ENCODE measurements around the gene MYO10. TPM values are rescaled to one million over a fixed set of nuclear protein-coding genes. Genes with fewer than 3 reads are reported as not detected.

Gene MYO10
- total and polyA plus RNA-seq, 2 donors (not counting 3 experiments of a cell fraction or from before 2014, with no cell fraction given), result 36.0 to 148 TPM

- peaks cover 33% of the 10 kb centered on the region for H3K79me2 ChIP-seq (ENCODE audit: control insufficient read depth, insufficient read depth, low read length)
- no TSS peak for BruUV-seq (replicated peaks)
- no peaks in the 10 kb centered on the region for H3K9me3 ChIP-seq (replicated peaks; ENCODE audit: control insufficient read depth, insufficient read depth, low read length)
- H3K4me1 ChIP-seq (ENCODE audit: control insufficient read depth, extremely low read depth, insufficient read depth, low read length), result peaks cover 34% of the 10 kb centered on the region
- no peak overlapping the region for H3K4me3 ChIP-seq (replicated peaks in 1 of 3; ENCODE audit: insufficient read depth in 1 of 3, low read depth in 1 of 3, low read length in 3 of 3)
- FAIRE-seq (no peak), DNase-seq (ENCODE audit: low read depth, low spot score) (no peak)
- TF ChIP-seq POLR2A (IDR thresholded peaks at IDR 0.05; ENCODE audit: low read depth, low read length) (no peak), JUN (IDR thresholded peaks at IDR 0.05; ENCODE audit: borderline replicate concordance, insufficient read depth, insufficient read length, low read depth) (no peak), CTCF (IDR thresholded peaks at IDR 0.05; ENCODE audit: extremely low read depth in 1 of 2, insufficient read depth in 1 of 2, low read depth in 1 of 2, low read length in 2 of 2) (no peak)
- intact Hi-C loops (cut with micrococcal nuclease), result no loop called here
- no peak overlapping the region for H3K27ac ChIP-seq (ENCODE audit: insufficient read depth, low read depth, low read length)
- no peaks in the 10 kb centered on the region for H3K27me3 ChIP-seq (ENCODE audit: control insufficient read depth in 2 of 2, insufficient read depth in 2 of 2, low read length in 2 of 2)
- no peak overlapping the region for H3K9ac ChIP-seq (replicated peaks; ENCODE audit: extremely low read depth, insufficient read depth, low read length)
- peaks cover 0 to 2% of the 10 kb centered on the region in 2 experiments for H3K36me3 ChIP-seq (ENCODE audit: control insufficient read depth in 2 of 2, extremely low read depth in 1 of 2, insufficient read depth in 2 of 2, low read length in 2 of 2)
- ChIA-PET CTCF (no interaction called here), POLR2A (no interaction called here)
- H4K20me1 ChIP-seq (replicated peaks; ENCODE audit: control insufficient read depth, extremely low read depth, insufficient read depth, low read length), result no peaks in the 10 kb centered on the region
- no peaks in the 10 kb centered on the region for H3K9me1 ChIP-seq (replicated peaks; ENCODE audit: control insufficient read depth, extremely low read depth, insufficient read depth, low read length)
- H3K4me2 ChIP-seq (ENCODE audit: insufficient read depth, low read length), result no peak overlapping the region
- no peak overlapping the region for H2AFZ ChIP-seq (ENCODE audit: low read depth, low read length)
- dilution Hi-C loops (cut with MboI; ENCODE audit: extremely low pct_ligation_motif_present, low sequenced_read_pairs), result no loop called here
Observed at GRCh38 chr5:16723821-16724220, 212.3 kb downstream of the MYO10 start.

- Histone ChIP-seq H3K4me2 (ENCODE audit: insufficient read depth, low read length) (no peak overlapping the region), H3K4me1 (ENCODE audit: control insufficient read depth, extremely low read depth, insufficient read depth, low read length) (peaks cover 17% of the 10 kb centered on the region), H2AFZ (ENCODE audit: low read depth, low read length) (no peak overlapping the region), H3K27ac (ENCODE audit: insufficient read depth, low read depth, low read length) (no peak overlapping the region), H3K27me3 (ENCODE audit: control insufficient read depth in 2 of 2, insufficient read depth in 2 of 2, low read length in 2 of 2) (no peaks in the 10 kb centered on the region), H3K9ac (replicated peaks; ENCODE audit: extremely low read depth, insufficient read depth, low read length) (no peak overlapping the region), H4K20me1 (replicated peaks; ENCODE audit: control insufficient read depth, extremely low read depth, insufficient read depth, low read length) (no peaks in the 10 kb centered on the region), H3K79me2 (ENCODE audit: control insufficient read depth, insufficient read depth, low read length) (peaks cover 34% of the 10 kb centered on the region), H3K9me1 (replicated peaks; ENCODE audit: control insufficient read depth, extremely low read depth, insufficient read depth, low read length) (no peaks in the 10 kb centered on the region), H3K4me3 (replicated peaks in 1 of 3; ENCODE audit: insufficient read depth in 1 of 3, low read depth in 1 of 3, low read length in 3 of 3) (no peak overlapping the region), H3K36me3 (ENCODE audit: control insufficient read depth in 2 of 2, extremely low read depth in 1 of 2, insufficient read depth in 2 of 2, low read length in 2 of 2) (peaks cover 0 to 2% of the 10 kb centered on the region in 2 experiments), H3K9me3 (replicated peaks; ENCODE audit: control insufficient read depth, insufficient read depth, low read length) (no peaks in the 10 kb centered on the region)
- dilution Hi-C loops (cut with MboI; ENCODE audit: extremely low pct_ligation_motif_present, low sequenced_read_pairs), result no loop called here
- BruUV-seq (replicated peaks), result no TSS peak
- ChIA-PET CTCF (no interaction called here), POLR2A (no interaction called here)
- intact Hi-C loops (cut with micrococcal nuclease), result no loop called here
- FAIRE-seq (no peak), DNase-seq (ENCODE audit: low read depth, low spot score) (no peak)
- TF ChIP-seq POLR2A (IDR thresholded peaks at IDR 0.05; ENCODE audit: low read depth, low read length) (no peak), POLR2AphosphoS5 (IDR thresholded peaks at IDR 0.05; ENCODE audit: insufficient read depth, low read depth, low read length) (no peak), MAX (IDR thresholded peaks at IDR 0.05; ENCODE audit: insufficient read depth, insufficient read length) (no peak), EZH2 (IDR thresholded peaks at IDR 0.05; ENCODE audit: borderline replicate concordance, low read depth, low read length, severe bottlenecking) (no peak), CTCF (IDR thresholded peaks at IDR 0.05; ENCODE audit: extremely low read depth in 1 of 2, insufficient read depth in 1 of 2, low read depth in 1 of 2, low read length in 2 of 2) (no peak), FOS (IDR thresholded peaks at IDR 0.05; ENCODE audit: borderline replicate concordance, insufficient read depth, low read length) (no peak)
Observed at GRCh38 chr5:16722097-16722495, 214.0 kb downstream of the MYO10 start.
